ENCODE measurements around the gene SLC22A8. TPM values are rescaled to one million over a fixed set of nuclear protein-coding genes. Genes with fewer than 3 reads are reported as not detected.

The SLC22A8 gene
- total RNA-seq, 2 experiments from 2014 or later, result not detected

- Mint-ChIP-seq H3K4me3 (no peak overlapping the region), H3K4me1 (no peaks in the 10 kb centered on the region), H3K27me3 (no peaks in the 10 kb centered on the region), H3K27ac (no peak overlapping the region), H3K36me3 (ENCODE audit: low read depth) (no peaks in the 10 kb centered on the region), H3K9me3 (no peaks in the 10 kb centered on the region)
- POLR2A ChIA-PET, result no interaction called here
- DNase-seq, result no peak
- CTCF ChIA-PET, result no interaction called here
Measured at GRCh38 chr11:63012839-63013238, 2.8 kb downstream of the SLC22A8 start.

- no peak for DNase-seq
- H3K27me3 Mint-ChIP-seq, result no peaks in the 10 kb centered on the region
- ChIA-PET POLR2A (no interaction called here), CTCF (no interaction called here)
- H3K4me3 Mint-ChIP-seq, result no peak overlapping the region
- H3K9me3 Mint-ChIP-seq, result no peaks in the 10 kb centered on the region
- no peaks in the 10 kb centered on the region for H3K36me3 Mint-ChIP-seq (ENCODE audit: low read depth)
- no peaks in the 10 kb centered on the region for H3K4me1 Mint-ChIP-seq
- no peak overlapping the region for H3K27ac Mint-ChIP-seq
Measured at GRCh38 chr11:63012430-63012829, 3.2 kb downstream of the SLC22A8 start.

- Mint-ChIP-seq H3K4me3 (no peak overlapping the region), H3K27ac (no peak overlapping the region), H3K36me3 (ENCODE audit: low read depth) (no peaks in the 10 kb centered on the region), H3K4me1 (no peaks in the 10 kb centered on the region), H3K27me3 (no peaks in the 10 kb centered on the region), H3K9me3 (no peaks in the 10 kb centered on the region)
- ChIA-PET POLR2A (no interaction called here), CTCF (interaction anchor here (0.6 kb wide), 1 partner anchor 205 kb away, joined by 5 read pairs; no protein-coding TSS in a partner anchor)
- DNase-seq, result no peak
Measured at GRCh38 chr11:63010934-63011439, 4.7 kb downstream of the SLC22A8 start.

GRCh38 chr11:63007920-63008319 is 7.7 kb downstream of the SLC22A8 start:
- POLR2A ChIA-PET, result no interaction called here

GRCh38 chr11:63001456-63001855 is 14.2 kb downstream of the SLC22A8 start:
- CTCF ChIA-PET, result interaction anchor here (2.0 kb wide), 1 partner anchor 10 kb away, joined by 5 read pairs; no protein-coding TSS in a partner anchor
- H3K4me1 Mint-ChIP-seq, result peaks cover 2% of the 10 kb centered on the region
- no peak for DNase-seq
- POLR2A ChIA-PET, result no interaction called here
- H3K27ac Mint-ChIP-seq, result no peak overlapping the region
- H3K4me3 Mint-ChIP-seq, result no peak overlapping the region
- no peaks in the 10 kb centered on the region for H3K36me3 Mint-ChIP-seq (ENCODE audit: low read depth)
- H3K9me3 Mint-ChIP-seq, result no peaks in the 10 kb centered on the region
- H3K27me3 Mint-ChIP-seq, result peaks cover 11% of the 10 kb centered on the region

More at GRCh38 chr11:63007920-63008319, 7.7 kb downstream of the SLC22A8 start:
- Mint-ChIP-seq H3K9me3 (no peaks in the 10 kb centered on the region), H3K4me3 (no peak overlapping the region), H3K36me3 (ENCODE audit: low read depth) (no peaks in the 10 kb centered on the region), H3K27me3 (peaks cover 11% of the 10 kb centered on the region), H3K4me1 (no peaks in the 10 kb centered on the region), H3K27ac (no peak overlapping the region)
- no peak for DNase-seq
- CTCF ChIA-PET, result interaction anchor here (0.6 to 1.8 kb wide), 4 partner anchors 13 to 500 kb away, joined by 3 to 5 read pairs (median 4); no protein-coding TSS in a partner anchor

- ChIA-PET CTCF (interaction anchor here (0.7 kb wide), 1 partner anchor 79 kb away, joined by 3 read pairs; no protein-coding TSS in a partner anchor), POLR2A (no interaction called here)
- Mint-ChIP-seq H3K9me3 (no peaks in the 10 kb centered on the region), H3K4me3 (no peak overlapping the region), H3K27ac (no peak overlapping the region), H3K36me3 (ENCODE audit: low read depth) (no peaks in the 10 kb centered on the region), H3K27me3 (peaks cover 6% of the 10 kb centered on the region), H3K4me1 (peaks cover 2% of the 10 kb centered on the region)
- no peak for DNase-seq
Measured at GRCh38 chr11:62999649-63000048, 16.0 kb downstream of the SLC22A8 start.

GRCh38 chr11:62999156-62999555 is 16.5 kb downstream of the SLC22A8 start:
- peaks cover 2% of the 10 kb centered on the region for H3K4me1 Mint-ChIP-seq
- no peak overlapping the region for H3K27ac Mint-ChIP-seq
- ChIA-PET CTCF (no interaction called here), POLR2A (no interaction called here)
- peaks cover 2% of the 10 kb centered on the region for H3K27me3 Mint-ChIP-seq
- H3K4me3 Mint-ChIP-seq, result no peak overlapping the region
- no peak for DNase-seq
- no peaks in the 10 kb centered on the region for H3K9me3 Mint-ChIP-seq
- no peaks in the 10 kb centered on the region for H3K36me3 Mint-ChIP-seq (ENCODE audit: low read depth)

GRCh38 chr11:62996271-62996670 is 19.4 kb downstream of the SLC22A8 start:
- Mint-ChIP-seq H3K4me1 (peaks cover 2% of the 10 kb centered on the region), H3K4me3 (no peak overlapping the region), H3K27ac (no peak overlapping the region), H3K36me3 (ENCODE audit: low read depth) (no peaks in the 10 kb centered on the region), H3K27me3 (no peaks in the 10 kb centered on the region), H3K9me3 (no peaks in the 10 kb centered on the region)
- no peak for DNase-seq
- CTCF ChIA-PET, result no interaction called here
- POLR2A ChIA-PET, result no interaction called here

GRCh38 chr11:62994775-62995174 is 20.9 kb downstream of the SLC22A8 start:
- ChIA-PET POLR2A (no interaction called here), CTCF (no interaction called here)
- DNase-seq, result no peak
- Mint-ChIP-seq H3K4me3 (no peak overlapping the region), H3K36me3 (ENCODE audit: low read depth) (no peaks in the 10 kb centered on the region), H3K27me3 (peaks cover 2% of the 10 kb centered on the region), H3K9me3 (no peaks in the 10 kb centered on the region), H3K4me1 (peaks cover 2% of the 10 kb centered on the region), H3K27ac (no peak overlapping the region)

GRCh38 chr11:62988276-62988675 is 27.4 kb downstream of the SLC22A8 start:
- CTCF ChIA-PET, result no interaction called here

GRCh38 chr11:62985041-62985750 is 30.4 kb downstream of the SLC22A8 start:
- ChIA-PET POLR2A (no interaction called here), CTCF (interaction anchor here (0.9 kb wide), 1 partner anchor 38 kb away, joined by 4 read pairs; no protein-coding TSS in a partner anchor)
- Mint-ChIP-seq H3K4me1 (no peaks in the 10 kb centered on the region), H3K27me3 (peaks cover 3% of the 10 kb centered on the region), H3K9me3 (no peaks in the 10 kb centered on the region), H3K27ac (no peak overlapping the region), H3K4me3 (no peak overlapping the region), H3K36me3 (ENCODE audit: low read depth) (no peaks in the 10 kb centered on the region)
- DNase-seq, result no peak

More at GRCh38 chr11:62988276-62988675, 27.4 kb downstream of the SLC22A8 start:
- DNase-seq, result no peak
- H3K9me3 Mint-ChIP-seq, result no peaks in the 10 kb centered on the region
- H3K4me3 Mint-ChIP-seq, result no peak overlapping the region
- POLR2A ChIA-PET, result no interaction called here
- H3K27ac Mint-ChIP-seq, result no peak overlapping the region
- H3K36me3 Mint-ChIP-seq (ENCODE audit: low read depth), result no peaks in the 10 kb centered on the region
- peaks cover 6% of the 10 kb centered on the region for H3K27me3 Mint-ChIP-seq
- H3K4me1 Mint-ChIP-seq, result no peaks in the 10 kb centered on the region

GRCh38 chr11:62984451-62984991 is 31.1 kb downstream of the SLC22A8 start, which contains the start of gene SLC22A6:
Gene SLC22A6 (minus strand): TSS chr11:62984967. CDS start chr11:62984690, 277 bp downstream.
- no peak for DNase-seq
- ChIA-PET CTCF (interaction anchor here (0.9 kb wide), 1 partner anchor 9 kb away, joined by 3 read pairs; no protein-coding TSS in a partner anchor), POLR2A (no interaction called here)
- H3K27ac Mint-ChIP-seq, result no peak within 1 kb of the TSS
- peaks cover 3% of the 10 kb centered on the region for H3K27me3 Mint-ChIP-seq
- no peak within 1 kb of the TSS for H3K4me3 Mint-ChIP-seq
- no peaks in the 10 kb centered on the region for H3K4me1 Mint-ChIP-seq
- no peaks in the 10 kb centered on the region for H3K9me3 Mint-ChIP-seq
- no peaks in the 10 kb centered on the region for H3K36me3 Mint-ChIP-seq (ENCODE audit: low read depth)

GRCh38 chr11:62983536-62984199 is 32.0 kb downstream of the SLC22A8 start:
- Mint-ChIP-seq H3K9me3 (no peaks in the 10 kb centered on the region), H3K4me1 (no peaks in the 10 kb centered on the region), H3K27ac (no peak overlapping the region), H3K36me3 (ENCODE audit: low read depth) (no peaks in the 10 kb centered on the region), H3K4me3 (no peak overlapping the region), H3K27me3 (peaks cover 3% of the 10 kb centered on the region)
- POLR2A ChIA-PET, result no interaction called here
- no peak for DNase-seq
- CTCF ChIA-PET, result interaction anchor here (0.6 to 0.9 kb wide), 2 partner anchors 8 to 31 kb away, joined by 3 to 4 read pairs; no protein-coding TSS in a partner anchor

Data from activated CD4-positive, alpha-beta T cell treated with anti-CD3 and anti-CD28 coated beads, Interleukin-2, amount 10 ng/mL, durations not matched to agents 7 days and 5 days (primary cell).